Prostate gland (tissue), 2 donors: ENCODE data around the gene PTPN23. TPM values are rescaled to one million over a fixed set of nuclear protein-coding genes. Genes with fewer than 3 reads are reported as not detected.

Experiments
- DNase-seq: peaks from one replicate; pipeline ENCODE4 v3.0.0-alpha.2; 2019; ENCODE audit warnings: low spot score
- H3K27ac ChIP-seq, 2 donors: fragments of 200-600 bp; sonication (generic); 2 replicates each; pipeline ENCODE4 v1.5.1; 2017 to 2019
- H3K27me3 ChIP-seq: fragments of 200-600 bp; sonication (generic); replicated peaks from 2 replicates; pipeline ENCODE4 v1.5.1; 2019; ENCODE audit not compliant: insufficient read depth
- H3K36me3 ChIP-seq, 2 donors: fragments of 200-600 bp; sonication (generic); 1 replicate in 1 of 2; 2 replicates in 1 of 2; pipeline versions ENCODE4 v1.5.1 to v1.8.1; 2017 to 2019
- H3K4me1 ChIP-seq: fragments of 200-600 bp; sonication (generic); replicated peaks from 2 replicates; pipeline ENCODE4 v1.5.1; 2019
- H3K4me3 ChIP-seq, 2 donors: fragments of 200-600 bp; sonication (generic); 2 replicates each; pipeline ENCODE4 v1.5.1; 2017 to 2019
- H3K9me3 ChIP-seq: fragments of 200-600 bp; sonication (generic); 2 replicates; pipeline ENCODE4 v1.5.1; 2017
- CTCF ChIP-seq, 4 experiments: fragments of 200-600 bp in 2 of 4; fragments of 450-650 bp in 2 of 4; sonication (generic) in 2 of 4; IDR thresholded peaks; 1 replicate in 3 of 4; 2 replicates in 1 of 4; pipeline ENCODE4 v1.5.1; 2016 to 2019; ENCODE audit warnings: antibody characterized with exemption in 4 of 4, mild to moderate bottlenecking in 2 of 4, moderate library complexity in 2 of 4
- POLR2A ChIP-seq: fragments of 450-650 bp; IDR thresholded peaks from one replicate; pipeline ENCODE4 v1.6.1; 2016; ENCODE audit warnings: antibody characterized with exemption, mild to moderate bottlenecking
- POLR2AphosphoS5 ChIP-seq: sonication (generic); formaldehyde crosslinking; IDR thresholded peaks from one replicate; pipeline ENCODE4 v1.6.1; 2017; ENCODE audit warnings: antibody characterized with exemption
- WGBS: methylation state at CpG from one replicate; pipeline ENCODE4 v1.1.5; 2018; 5-methylcytosine and 5-hydroxymethylcytosine counted together
- intact Hi-C: fragments of 100-400 bp; cut with DNase I; formaldehyde crosslinking; loops from one replicate; pipeline ENCODE4 v1.14.2; 2022
- total RNA-seq, 2 donors: library from RNA; depleted of rRNA; stranded (reverse); fragments of >200 nt; gene quantifications; one replicate each; pipeline ENCODE4 v1.1.0, GENCODE V29; 2016

PTPN23 gene
- total RNA-seq, 2 donors from 2014 or later = 31.7 to 47.4 TPM

- WGBS = 76% methylated on average over 9 of the region's 9 CpGs
- Histone ChIP-seq H3K27me3 (no peaks in the 10 kb centered on the region), H3K27ac (no peak overlapping the region), H3K9me3 (no peaks in the 10 kb centered on the region), H3K4me1 (no peaks in the 10 kb centered on the region), H3K4me3 (no peak overlapping the region), H3K36me3 (peaks cover 2 to 25% of the 10 kb centered on the region in 2 donors)
- intact Hi-C loops = loop anchor here (10.0 kb wide), 1 partner anchor 369 kb away; the partner anchor contains the start of gene SMARCC1
- no peak for TF ChIP-seq POLR2A
- TF ChIP-seq CTCF (IDR thresholded peaks at IDR 0.05) = peak in 1 of 4 experiments; percentile 8
- TF ChIP-seq POLR2AphosphoS5 = no peak
- DNase-seq = no peak
These were observed 35.2 kb downstream of the PTPN23 start for GRCh38 chr3:47416041-47416440.

- H3K4me3 ChIP-seq = no peak overlapping the region
- no peaks in the 10 kb centered on the region for H3K27me3 ChIP-seq
- WGBS = 87% methylated on average over 51 of the region's 53 CpGs
- TF ChIP-seq CTCF (IDR thresholded peaks at IDR 0.05) = no peak
- TF ChIP-seq POLR2AphosphoS5 = no peak
- no peak for TF ChIP-seq POLR2A
- H3K36me3 ChIP-seq = peaks cover 2 to 16% of the 10 kb centered on the region in 2 donors
- no peak for DNase-seq
- no peak overlapping the region for H3K27ac ChIP-seq
- intact Hi-C loops = loop anchor here (10.0 kb wide), 1 partner anchor 366 kb away; the partner anchor contains the start of gene SMARCC1
- no peaks in the 10 kb centered on the region for H3K9me3 ChIP-seq
- no peaks in the 10 kb centered on the region for H3K4me1 ChIP-seq
These were observed 37.6 kb downstream of the PTPN23 start for GRCh38 chr3:47418167-47419082.

DNA sequence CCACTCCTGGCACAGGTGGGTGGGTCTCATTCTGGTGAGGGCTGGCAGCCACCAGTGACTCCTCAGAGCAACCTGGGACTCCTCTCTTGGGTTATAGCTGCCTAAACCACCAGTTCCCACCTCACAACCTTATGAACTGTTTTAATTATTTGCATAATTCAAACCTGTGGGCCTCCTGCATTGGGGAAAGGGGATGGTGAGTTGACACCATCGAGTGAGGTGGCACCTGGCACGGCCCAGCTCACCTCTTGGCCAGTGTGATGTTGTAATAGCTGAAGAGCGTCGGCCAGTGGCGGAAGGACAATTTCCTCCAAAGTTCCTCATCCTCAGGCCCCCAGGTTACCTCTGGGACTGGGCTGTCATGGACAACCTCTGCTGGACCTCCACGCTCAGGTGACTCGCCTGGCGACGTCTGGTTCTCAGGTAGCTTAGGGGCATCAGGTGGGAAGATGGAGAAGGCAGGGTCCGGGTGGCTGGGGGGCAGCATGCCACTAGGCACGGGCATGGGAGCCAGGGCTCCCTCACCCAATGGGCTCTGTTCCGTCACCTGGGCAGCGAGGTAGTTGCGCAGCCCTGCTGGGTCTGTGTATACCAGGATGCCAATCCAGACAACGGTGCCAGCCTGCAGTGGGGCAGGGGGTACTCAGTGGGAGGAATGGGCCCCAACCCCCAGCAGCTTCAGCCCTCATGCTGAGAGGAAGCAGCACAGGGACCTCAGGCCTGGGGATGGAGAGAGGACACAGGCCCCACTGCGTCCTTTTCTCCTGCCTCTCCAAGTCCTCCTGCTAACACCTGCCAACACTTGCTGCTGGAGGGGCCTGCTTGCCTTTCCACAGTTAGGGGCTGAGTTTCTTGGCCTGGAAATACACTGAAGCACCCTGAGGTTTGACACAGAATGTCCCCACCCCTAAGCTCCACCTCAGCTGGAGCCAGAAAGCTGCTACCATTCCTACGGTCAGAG is 38.5 kb downstream of the PTPN23 start:
- WGBS = 86% methylated on average over 17 of the region's 17 CpGs
- no peak for DNase-seq
- Histone ChIP-seq H3K27me3 (no peaks in the 10 kb centered on the region), H3K4me3 (no peak overlapping the region), H3K9me3 (no peaks in the 10 kb centered on the region), H3K27ac (no peak overlapping the region), H3K36me3 (peaks cover under 1 to 12% of the 10 kb centered on the region in 2 donors), H3K4me1 (no peaks in the 10 kb centered on the region)
- intact Hi-C loops = loop anchor here (10.0 kb wide), 1 partner anchor 365 kb away; the partner anchor contains the start of gene SMARCC1
- TF ChIP-seq POLR2A = no peak
- TF ChIP-seq CTCF (IDR thresholded peaks at IDR 0.05) = no peak
- TF ChIP-seq POLR2AphosphoS5 = no peak

GRCh38 chr3:47420044-47420430 is 39.2 kb downstream of the PTPN23 start:
- no peaks in the 10 kb centered on the region for H3K27me3 ChIP-seq
- no peak for DNase-seq
- H3K36me3 ChIP-seq = peaks cover 0 to 10% of the 10 kb centered on the region in 2 donors
- H3K4me3 ChIP-seq = no peak overlapping the region
- H3K9me3 ChIP-seq = no peaks in the 10 kb centered on the region
- no peak overlapping the region for H3K27ac ChIP-seq
- intact Hi-C loops = no loop called here
- WGBS = 95% methylated on average over 5 of the region's 5 CpGs
- no peaks in the 10 kb centered on the region for H3K4me1 ChIP-seq
- TF ChIP-seq CTCF (IDR thresholded peaks at IDR 0.05) (no peak), POLR2A (no peak), POLR2AphosphoS5 (no peak)
